ENCODE measurements around the gene HMG20B. TPM values are rescaled to one million over a fixed set of nuclear protein-coding genes. Genes with fewer than 3 reads are reported as not detected.
A peak's percentile ranks its signal among the peaks of the same experiment; 100 is the strongest.

HMG20B gene
- total RNA-seq, 1 donor from 2014 or later = 92.8 TPM

- H3K4me3 ChIP-seq = no peak overlapping the region
- H3K27ac ChIP-seq = no peak overlapping the region
- TF ChIP-seq POLR2AphosphoS5 (IDR thresholded peaks at IDR 0.05; ENCODE audit: insufficient read depth in 1 of 2, low read depth in 1 of 2) (no peak), POLR2A (IDR thresholded peaks at IDR 0.05) (no peak)
- TF ChIP-seq, protein P1, sequence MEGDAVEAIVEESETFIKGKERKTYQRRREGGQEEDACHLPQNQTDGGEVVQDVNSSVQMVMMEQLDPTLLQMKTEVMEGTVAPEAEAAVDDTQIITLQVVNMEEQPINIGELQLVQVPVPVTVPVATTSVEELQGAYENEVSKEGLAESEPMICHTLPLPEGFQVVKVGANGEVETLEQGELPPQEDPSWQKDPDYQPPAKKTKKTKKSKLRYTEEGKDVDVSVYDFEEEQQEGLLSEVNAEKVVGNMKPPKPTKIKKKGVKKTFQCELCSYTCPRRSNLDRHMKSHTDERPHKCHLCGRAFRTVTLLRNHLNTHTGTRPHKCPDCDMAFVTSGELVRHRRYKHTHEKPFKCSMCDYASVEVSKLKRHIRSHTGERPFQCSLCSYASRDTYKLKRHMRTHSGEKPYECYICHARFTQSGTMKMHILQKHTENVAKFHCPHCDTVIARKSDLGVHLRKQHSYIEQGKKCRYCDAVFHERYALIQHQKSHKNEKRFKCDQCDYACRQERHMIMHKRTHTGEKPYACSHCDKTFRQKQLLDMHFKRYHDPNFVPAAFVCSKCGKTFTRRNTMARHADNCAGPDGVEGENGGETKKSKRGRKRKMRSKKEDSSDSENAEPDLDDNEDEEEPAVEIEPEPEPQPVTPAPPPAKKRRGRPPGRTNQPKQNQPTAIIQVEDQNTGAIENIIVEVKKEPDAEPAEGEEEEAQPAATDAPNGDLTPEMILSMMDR (IDR thresholded peaks at IDR 0.05) = no peak
- no peaks in the 10 kb centered on the region for H3K27me3 ChIP-seq
- intact Hi-C loops (cut with DNase I) = loop anchor here (10.0 kb wide), 1 partner anchor 165 kb away; the partner anchor contains the start of genes PIP5K1C and TJP3
- H3K9me3 ChIP-seq = no peaks in the 10 kb centered on the region
- no peak for DNase-seq (ENCODE audit: extremely low spot score in 2 of 2)
- peaks cover 11% of the 10 kb centered on the region for H3K4me1 ChIP-seq
- H3K36me3 ChIP-seq = peaks cover 0 to 11% of the 10 kb centered on the region in 2 donors
Measured at GRCh38 chr19:3539756-3540118, 33.0 kb upstream of the HMG20B start.

DNA sequence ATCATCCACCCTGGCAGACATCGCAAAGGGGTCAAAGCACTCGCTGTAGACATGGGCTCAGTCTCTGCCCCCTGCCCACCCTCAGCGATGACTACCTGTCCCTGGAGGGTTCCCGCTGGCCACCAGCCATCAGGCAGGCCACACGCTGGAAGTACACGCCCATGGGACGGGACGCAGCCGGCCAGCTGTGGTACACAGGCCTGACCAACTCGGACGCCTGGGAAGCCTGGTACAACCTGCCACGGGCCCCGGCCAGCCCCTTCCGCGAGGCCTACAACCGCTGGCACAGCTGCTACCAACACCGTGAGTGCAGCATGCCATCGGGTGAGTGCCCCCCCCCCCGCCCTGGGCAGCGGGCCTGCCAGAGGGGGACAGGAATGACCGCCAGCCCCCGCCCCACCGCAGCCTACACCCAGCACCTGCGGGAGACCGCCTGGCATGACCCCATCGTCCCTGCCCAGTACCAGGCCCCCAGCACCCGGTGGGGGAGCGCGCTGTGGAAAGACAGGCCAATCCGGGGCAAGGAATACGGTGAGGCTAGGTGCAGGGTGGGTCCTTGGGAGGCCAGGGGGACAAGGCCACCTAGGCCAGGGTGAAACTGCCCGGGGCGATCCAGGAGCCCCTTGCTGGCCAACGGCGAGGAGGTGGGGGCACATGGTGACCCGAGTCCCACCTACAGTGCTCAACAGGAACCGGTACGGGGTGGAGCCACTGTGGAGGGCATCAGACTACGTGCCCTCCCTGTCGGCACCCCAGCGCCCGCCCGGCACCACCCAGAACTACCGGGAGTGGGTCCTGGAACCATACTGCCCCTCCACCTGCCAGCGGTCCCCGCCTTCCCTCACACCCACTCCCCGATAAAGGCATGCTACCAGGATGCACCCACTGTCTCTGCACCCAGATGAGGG, 29.3 kb upstream of the HMG20B start:
- Histone ChIP-seq H3K9me3 (no peaks in the 10 kb centered on the region), H3K4me1 (no peaks in the 10 kb centered on the region), H3K36me3 (peaks cover 0 to 7% of the 10 kb centered on the region in 2 donors), H3K4me3 (no peak overlapping the region), H3K27me3 (no peaks in the 10 kb centered on the region), H3K27ac (no peak overlapping the region)
- intact Hi-C loops (cut with DNase I) = loop anchor here (2.0 to 10.0 kb wide), 2 partner anchors 75 to 161 kb away; partner anchors contain the start of genes PIP5K1C and TJP3
- no peak for TF ChIP-seq POLR2AphosphoS5 (IDR thresholded peaks at IDR 0.05; ENCODE audit: insufficient read depth in 1 of 2, low read depth in 1 of 2)
- TF ChIP-seq, protein P1 (IDR thresholded peaks at IDR 0.05) = no peak
- TF ChIP-seq POLR2A (IDR thresholded peaks at IDR 0.05) = no peak
- DNase-seq (ENCODE audit: extremely low spot score in 2 of 2) = no peak

GRCh38 chr19:3544058-3544376, 28.7 kb upstream of the HMG20B start:
- peaks cover 0 to 7% of the 10 kb centered on the region in 2 donors for H3K36me3 ChIP-seq
- intact Hi-C loops (cut with DNase I) = loop anchor here (2.0 to 10.0 kb wide), 2 partner anchors 75 to 161 kb away; partner anchors contain the start of genes PIP5K1C and TJP3

GRCh38 chr19:3544742-3545668, 27.7 kb upstream of the HMG20B start:
- Histone ChIP-seq H3K4me1 (no peaks in the 10 kb centered on the region), H3K27ac (no peak overlapping the region), H3K4me3 (no peak overlapping the region), H3K36me3 (peaks cover 0 to 7% of the 10 kb centered on the region in 2 donors), H3K9me3 (no peaks in the 10 kb centered on the region), H3K27me3 (no peaks in the 10 kb centered on the region)
- DNase-seq (ENCODE audit: extremely low spot score in 2 of 2) = no peak
- TF ChIP-seq POLR2A (IDR thresholded peaks at IDR 0.05) (no peak), POLR2AphosphoS5 (IDR thresholded peaks at IDR 0.05; ENCODE audit: insufficient read depth in 1 of 2, low read depth in 1 of 2) (peak in 1 of 2 donors; percentile 22)
- TF ChIP-seq, protein P1 (IDR thresholded peaks at IDR 0.05) = peak; percentile 78 to 92 (median 81)
- intact Hi-C loops (cut with DNase I) = loop anchor here (2.0 to 10.0 kb wide), 2 partner anchors 74 to 160 kb away; partner anchors contain the start of genes PIP5K1C and TJP3

More at GRCh38 chr19:3544058-3544376, 28.7 kb upstream of the HMG20B start:
- DNase-seq (ENCODE audit: extremely low spot score in 2 of 2) = no peak
- Histone ChIP-seq H3K9me3 (no peaks in the 10 kb centered on the region), H3K27ac (no peak overlapping the region), H3K27me3 (no peaks in the 10 kb centered on the region), H3K4me1 (no peaks in the 10 kb centered on the region), H3K4me3 (no peak overlapping the region)
- TF ChIP-seq POLR2A (IDR thresholded peaks at IDR 0.05) = no peak

- Histone ChIP-seq H3K4me3 (no peak overlapping the region), H3K4me1 (no peaks in the 10 kb centered on the region), H3K36me3 (peaks cover 0 to 7% of the 10 kb centered on the region in 2 donors), H3K9me3 (no peaks in the 10 kb centered on the region), H3K27ac (no peak overlapping the region), H3K27me3 (no peaks in the 10 kb centered on the region)
- intact Hi-C loops (cut with DNase I) = loop anchor here (2.0 to 10.0 kb wide), 2 partner anchors 73 to 159 kb away; partner anchors contain the start of genes PIP5K1C and TJP3
- DNase-seq (ENCODE audit: extremely low spot score in 2 of 2) = no peak
- TF ChIP-seq, protein P1 (IDR thresholded peaks at IDR 0.05) = no peak
- TF ChIP-seq POLR2AphosphoS5 (IDR thresholded peaks at IDR 0.05; ENCODE audit: insufficient read depth in 1 of 2, low read depth in 1 of 2) (no peak), POLR2A (IDR thresholded peaks at IDR 0.05) (no peak)
Measured at GRCh38 chr19:3545669-3546034, 27.1 kb upstream of the HMG20B start.

All from vagina (tissue), 2 donors.